Liver (tissue), 2 donors: ENCODE data around the gene ADGRB2.

Experiments used
- YY1 ChIP-seq: IDR thresholded peaks from 2 replicates; pipeline ENCODE4 v1.6.1; 2016; ENCODE audit warnings: antibody characterized with exemption, mild to moderate bottlenecking
- TF ChIP-seq, protein P1 (sequence below): IDR thresholded peaks from 2 replicates; pipeline ENCODE4 v1.6.1; 2016; ENCODE audit warnings: antibody characterized with exemption, mild to moderate bottlenecking
- TF ChIP-seq, protein P2 (sequence below): fragments of 150-350 bp; IDR thresholded peaks from 2 replicates; pipeline ENCODE4 v1.5.1; 2017; ENCODE audit warnings: improper control_type of control experiment, low read depth, low read length; ENCODE audit not compliant: missing input control
- donor health status: healthy.

DNA sequence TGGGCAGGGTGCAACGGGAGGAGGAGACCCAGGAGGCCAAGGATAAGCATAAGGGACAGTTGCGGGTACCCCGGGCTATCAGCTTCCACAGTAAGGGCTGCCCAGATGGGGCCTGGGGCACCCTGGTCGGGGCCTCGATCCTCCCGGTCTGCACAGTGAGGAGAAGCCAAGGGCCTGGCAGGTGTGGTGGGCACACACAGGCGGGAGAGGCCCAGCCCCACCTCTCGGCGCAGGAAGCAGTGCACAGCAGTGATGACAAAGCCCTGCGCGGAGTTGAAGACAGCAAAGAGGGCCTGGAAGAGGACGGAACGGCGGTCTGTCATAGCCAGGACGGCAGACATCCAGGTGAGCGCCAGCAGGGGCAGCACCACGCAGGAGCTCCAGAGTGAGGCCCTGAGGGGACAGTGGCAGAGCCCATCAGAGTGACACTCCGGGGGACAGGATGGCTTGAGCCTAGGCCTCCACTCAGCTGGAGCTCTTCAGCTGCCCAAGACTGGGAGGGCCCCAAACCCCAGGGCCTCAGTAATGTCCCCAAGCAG is 31.3 kb downstream of the ADGRB2 start:
- TF ChIP-seq, protein P1, sequence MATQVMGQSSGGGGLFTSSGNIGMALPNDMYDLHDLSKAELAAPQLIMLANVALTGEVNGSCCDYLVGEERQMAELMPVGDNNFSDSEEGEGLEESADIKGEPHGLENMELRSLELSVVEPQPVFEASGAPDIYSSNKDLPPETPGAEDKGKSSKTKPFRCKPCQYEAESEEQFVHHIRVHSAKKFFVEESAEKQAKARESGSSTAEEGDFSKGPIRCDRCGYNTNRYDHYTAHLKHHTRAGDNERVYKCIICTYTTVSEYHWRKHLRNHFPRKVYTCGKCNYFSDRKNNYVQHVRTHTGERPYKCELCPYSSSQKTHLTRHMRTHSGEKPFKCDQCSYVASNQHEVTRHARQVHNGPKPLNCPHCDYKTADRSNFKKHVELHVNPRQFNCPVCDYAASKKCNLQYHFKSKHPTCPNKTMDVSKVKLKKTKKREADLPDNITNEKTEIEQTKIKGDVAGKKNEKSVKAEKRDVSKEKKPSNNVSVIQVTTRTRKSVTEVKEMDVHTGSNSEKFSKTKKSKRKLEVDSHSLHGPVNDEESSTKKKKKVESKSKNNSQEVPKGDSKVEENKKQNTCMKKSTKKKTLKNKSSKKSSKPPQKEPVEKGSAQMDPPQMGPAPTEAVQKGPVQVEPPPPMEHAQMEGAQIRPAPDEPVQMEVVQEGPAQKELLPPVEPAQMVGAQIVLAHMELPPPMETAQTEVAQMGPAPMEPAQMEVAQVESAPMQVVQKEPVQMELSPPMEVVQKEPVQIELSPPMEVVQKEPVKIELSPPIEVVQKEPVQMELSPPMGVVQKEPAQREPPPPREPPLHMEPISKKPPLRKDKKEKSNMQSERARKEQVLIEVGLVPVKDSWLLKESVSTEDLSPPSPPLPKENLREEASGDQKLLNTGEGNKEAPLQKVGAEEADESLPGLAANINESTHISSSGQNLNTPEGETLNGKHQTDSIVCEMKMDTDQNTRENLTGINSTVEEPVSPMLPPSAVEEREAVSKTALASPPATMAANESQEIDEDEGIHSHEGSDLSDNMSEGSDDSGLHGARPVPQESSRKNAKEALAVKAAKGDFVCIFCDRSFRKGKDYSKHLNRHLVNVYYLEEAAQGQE: no peak
- no peak for TF ChIP-seq YY1
- TF ChIP-seq, protein P2, sequence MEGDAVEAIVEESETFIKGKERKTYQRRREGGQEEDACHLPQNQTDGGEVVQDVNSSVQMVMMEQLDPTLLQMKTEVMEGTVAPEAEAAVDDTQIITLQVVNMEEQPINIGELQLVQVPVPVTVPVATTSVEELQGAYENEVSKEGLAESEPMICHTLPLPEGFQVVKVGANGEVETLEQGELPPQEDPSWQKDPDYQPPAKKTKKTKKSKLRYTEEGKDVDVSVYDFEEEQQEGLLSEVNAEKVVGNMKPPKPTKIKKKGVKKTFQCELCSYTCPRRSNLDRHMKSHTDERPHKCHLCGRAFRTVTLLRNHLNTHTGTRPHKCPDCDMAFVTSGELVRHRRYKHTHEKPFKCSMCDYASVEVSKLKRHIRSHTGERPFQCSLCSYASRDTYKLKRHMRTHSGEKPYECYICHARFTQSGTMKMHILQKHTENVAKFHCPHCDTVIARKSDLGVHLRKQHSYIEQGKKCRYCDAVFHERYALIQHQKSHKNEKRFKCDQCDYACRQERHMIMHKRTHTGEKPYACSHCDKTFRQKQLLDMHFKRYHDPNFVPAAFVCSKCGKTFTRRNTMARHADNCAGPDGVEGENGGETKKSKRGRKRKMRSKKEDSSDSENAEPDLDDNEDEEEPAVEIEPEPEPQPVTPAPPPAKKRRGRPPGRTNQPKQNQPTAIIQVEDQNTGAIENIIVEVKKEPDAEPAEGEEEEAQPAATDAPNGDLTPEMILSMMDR: no peak
